ENCODE results near the gene GVQW3. TPM values are rescaled to one million over a fixed set of nuclear protein-coding genes. Genes with fewer than 3 reads are reported as not detected.

GVQW3 gene
- total and polyA plus RNA-seq, 2 of the 13 experiments (the other 11 are each of a cell fraction or from before 2014, with no cell fraction given), result 5.0 to 5.6 TPM

DNA sequence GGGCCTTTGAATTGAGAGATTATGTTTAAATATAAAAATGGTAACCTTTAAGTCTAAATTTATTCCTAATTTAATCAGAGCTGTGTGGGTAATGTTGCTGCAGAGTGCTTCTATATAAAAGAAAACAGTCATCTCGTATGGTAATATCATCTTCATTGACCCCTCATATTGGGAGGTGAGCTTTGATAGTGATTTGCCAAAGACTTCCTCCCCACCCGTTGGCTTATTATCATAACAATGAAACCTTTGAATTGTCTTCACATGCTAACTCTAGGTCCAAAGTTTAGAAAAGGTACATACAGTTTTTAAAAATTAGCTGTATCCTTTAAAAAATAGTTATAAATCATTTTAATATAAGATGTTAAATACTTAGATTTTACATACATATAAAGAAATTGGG lies 67.4 kb downstream of the GVQW3 start (continued):
- TF ChIP-seq SP5 (CRISPR knock-in tag; IDR thresholded peaks at IDR 0.05; ENCODE audit: borderline replicate concordance, low read depth), result no peak
- TF ChIP-seq ZFP36L2 (CRISPR knock-in tag; IDR thresholded peaks at IDR 0.05), result no peak

DNA sequence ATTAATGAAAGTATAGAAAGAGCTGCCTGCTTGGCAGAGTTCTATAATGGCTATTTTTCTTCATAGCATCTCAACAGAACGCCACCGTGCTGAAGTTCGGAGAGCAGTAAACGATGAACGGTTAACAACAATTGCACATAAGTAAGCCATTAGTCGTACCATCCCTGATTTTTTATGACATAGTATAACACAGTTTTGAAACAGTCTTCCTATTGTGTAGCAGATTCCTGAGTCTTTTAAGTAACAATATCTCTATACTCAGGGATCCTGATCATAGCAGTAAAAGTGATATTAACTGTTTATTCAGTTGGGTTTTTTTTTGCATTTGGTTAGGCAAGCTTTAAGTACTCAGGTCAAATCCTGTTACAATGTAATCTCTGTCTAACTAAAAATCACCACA lies 72.1 kb downstream of the GVQW3 start:
- Histone ChIP-seq H3K9me3 (ENCODE audit: low read length) (no peaks in the 10 kb centered on the region), H2AFZ (ENCODE audit: low read length) (no peak overlapping the region), H4K20me1 (ENCODE audit: insufficient read depth, low read length) (no peaks in the 10 kb centered on the region), H3K4me3 (replicated peaks in 1 of 3; ENCODE audit: insufficient read depth in 1 of 3, low read depth in 2 of 3, low read length in 3 of 3) (no peak overlapping the region), H3K9ac (ENCODE audit: insufficient read depth, low read depth, low read length) (no peak overlapping the region), H3K27ac (ENCODE audit: extremely low read length, insufficient read depth, low read length) (no peak overlapping the region), H3K4me1 (ENCODE audit: insufficient read depth, low read length) (no peaks in the 10 kb centered on the region), H3K36me3 (replicated peaks in 1 of 2; ENCODE audit: control insufficient read depth in 1 of 2, insufficient read depth in 2 of 2, low read length in 2 of 2) (peaks cover 4 to 38% of the 10 kb centered on the region in 2 experiments), H3K27me3 (ENCODE audit: control insufficient read depth in 1 of 2, insufficient read depth in 2 of 2, low read length in 2 of 2) (no peaks in the 10 kb centered on the region), H3K79me2 (ENCODE audit: insufficient read depth, low read length) (peaks cover 2% of the 10 kb centered on the region), H3K4me2 (ENCODE audit: low read depth, low read length) (no peak overlapping the region)
- FAIRE-seq, result no peak
- no peak for ATAC-seq
- intact Hi-C loops (cut with micrococcal nuclease; ENCODE audit: unreplicated experiment) (no loop called here), in situ Hi-C loops (cut with HindIII; ENCODE audit: extremely low pct_ligation_motif_present, low pct_unique_long_range_greater_than_20kb) (no loop called here)
- no TSS peak for BruUV-seq (replicated peaks)
- CTCF ChIA-PET (ENCODE audit: low intra/inter-chr PET ratio, low total read pairs), result no interaction called here
- no peak for DNase-seq (ENCODE audit: low spot score)
- POLR2A ChIA-PET, result no interaction called here
- 90% methylated on average over 6 of the region's 6 CpGs for WGBS (ENCODE audit: low lambda C conversion rate)
- TF ChIP-seq, protein P1, sequence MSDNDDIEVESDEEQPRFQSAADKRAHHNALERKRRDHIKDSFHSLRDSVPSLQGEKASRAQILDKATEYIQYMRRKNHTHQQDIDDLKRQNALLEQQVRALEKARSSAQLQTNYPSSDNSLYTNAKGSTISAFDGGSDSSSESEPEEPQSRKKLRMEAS (IDR thresholded peaks at IDR 0.05), result no peak

DNA sequence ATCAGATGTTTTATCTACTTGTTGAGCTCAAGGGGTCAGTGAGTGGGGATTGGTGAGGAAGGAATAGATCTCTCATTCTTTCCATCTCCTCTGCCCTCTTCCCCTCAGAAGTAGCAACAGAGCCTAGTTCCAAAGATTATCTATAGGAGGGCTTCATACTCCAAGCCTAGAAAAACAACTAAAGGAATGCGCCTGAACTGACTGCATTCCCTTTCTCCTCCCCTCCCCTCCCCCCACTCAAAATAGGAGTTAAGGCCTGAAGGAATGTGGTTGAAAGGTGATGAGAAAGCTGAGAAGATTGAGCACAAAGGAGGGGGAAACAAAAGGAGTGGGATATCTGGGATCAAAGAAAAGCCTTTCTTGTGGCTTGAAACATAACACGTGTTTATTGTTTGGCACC lies 74.2 kb downstream of the GVQW3 start:
- ChIA-PET POLR2A (no interaction called here), CTCF (ENCODE audit: low intra/inter-chr PET ratio, low total read pairs) (no interaction called here)
- no peak overlapping the region for H3K9ac ChIP-seq (ENCODE audit: insufficient read depth, low read depth, low read length)
- no peaks in the 10 kb centered on the region for H3K79me2 ChIP-seq (ENCODE audit: insufficient read depth, low read length)
- no peaks in the 10 kb centered on the region; the same call in 1 of the 2 replicates for H4K20me1 ChIP-seq (ENCODE audit: insufficient read depth, low read length)
- no peak for ATAC-seq
- no TSS peak for BruUV-seq (replicated peaks)
- no peak for FAIRE-seq
- no peaks in the 10 kb centered on the region for H3K9me3 ChIP-seq (ENCODE audit: low read length)
- peaks cover 5 to 43% of the 10 kb centered on the region in 2 experiments for H3K36me3 ChIP-seq (replicated peaks in 1 of 2; ENCODE audit: control insufficient read depth in 1 of 2, insufficient read depth in 2 of 2, low read length in 2 of 2)
- WGBS (ENCODE audit: low lambda C conversion rate), result 98% methylated on average over 2 of the region's 2 CpGs
- H2AFZ ChIP-seq (ENCODE audit: low read length), result no peak overlapping the region
- in situ Hi-C loops (cut with HindIII; ENCODE audit: extremely low pct_ligation_motif_present, low pct_unique_long_range_greater_than_20kb), result no loop called here
- intact Hi-C loops (cut with micrococcal nuclease; ENCODE audit: unreplicated experiment), result no loop called here
- no peak overlapping the region for H3K27ac ChIP-seq (ENCODE audit: extremely low read length, insufficient read depth, low read length)
- no peaks in the 10 kb centered on the region for H3K4me1 ChIP-seq (ENCODE audit: insufficient read depth, low read length)
- H3K4me3 ChIP-seq (replicated peaks in 1 of 3; ENCODE audit: insufficient read depth in 1 of 3, low read depth in 2 of 3, low read length in 3 of 3), result no peak overlapping the region
- no peak for DNase-seq (ENCODE audit: low spot score)
- no peak overlapping the region for H3K4me2 ChIP-seq (ENCODE audit: low read depth, low read length)
- no peaks in the 10 kb centered on the region for H3K27me3 ChIP-seq (ENCODE audit: control insufficient read depth in 1 of 2, insufficient read depth in 2 of 2, low read length in 2 of 2)
- TF ChIP-seq ZIK1 (CRISPR knock-in tag; IDR thresholded peaks at IDR 0.05; ENCODE audit: borderline replicate concordance, low read depth) (no peak), ZFYVE20 (CRISPR knock-in tag; IDR thresholded peaks at IDR 0.05; ENCODE audit: borderline replicate concordance, low read depth) (no peak), GLI4 (CRISPR knock-in tag; IDR thresholded peaks at IDR 0.05; ENCODE audit: borderline replicate concordance) (no peak), HMGA1 (CRISPR knock-in tag; conservative IDR thresholded peaks at IDR 0.05) (no peak), ZNF205 (CRISPR knock-in tag; IDR thresholded peaks at IDR 0.05) (no peak)
- TF ChIP-seq, protein P2, sequence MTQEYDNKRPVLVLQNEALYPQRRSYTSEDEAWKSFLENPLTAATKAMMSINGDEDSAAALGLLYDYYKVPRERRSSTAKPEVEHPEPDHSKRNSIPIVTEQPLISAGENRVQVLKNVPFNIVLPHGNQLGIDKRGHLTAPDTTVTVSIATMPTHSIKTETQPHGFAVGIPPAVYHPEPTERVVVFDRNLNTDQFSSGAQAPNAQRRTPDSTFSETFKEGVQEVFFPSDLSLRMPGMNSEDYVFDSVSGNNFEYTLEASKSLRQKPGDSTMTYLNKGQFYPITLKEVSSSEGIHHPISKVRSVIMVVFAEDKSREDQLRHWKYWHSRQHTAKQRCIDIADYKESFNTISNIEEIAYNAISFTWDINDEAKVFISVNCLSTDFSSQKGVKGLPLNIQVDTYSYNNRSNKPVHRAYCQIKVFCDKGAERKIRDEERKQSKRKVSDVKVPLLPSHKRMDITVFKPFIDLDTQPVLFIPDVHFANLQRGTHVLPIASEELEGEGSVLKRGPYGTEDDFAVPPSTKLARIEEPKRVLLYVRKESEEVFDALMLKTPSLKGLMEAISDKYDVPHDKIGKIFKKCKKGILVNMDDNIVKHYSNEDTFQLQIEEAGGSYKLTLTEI (CRISPR knock-in tag; conservative IDR thresholded peaks at IDR 0.05), result no peak
